NCI-H2196 treated with DMSO at 0.1 percent for 48 hours (cell line): ENCODE data around the gene TBC1D2.
"Not testable (repeated sequence)": the region's sequence is repeated elsewhere in the genome, so short reads cannot be mapped to it uniquely, and the experiment has no call there.

Experiments used
- DNase-seq: peaks from one replicate; lab custom pipeline; 2025; ENCODE audit not compliant: unreplicated experiment; lab: John Stamatoyannopoulos, UW

Gene TBC1D2

GRCh38 chr9:98255578-98256296 lies at the start of gene TBC1D2:
TSS of gene TBC1D2 (minus strand) at chr9:98255649. CDS start at chr9:98255541, 108 bp downstream.
- peak; percentile 89 for DNase-seq

- no peak for DNase-seq
Observed at GRCh38 chr9:98304381-98304780, 48.9 kb upstream of the TBC1D2 start.

GRCh38 chr9:98303633-98304125 lies 48.2 kb upstream of the TBC1D2 start:
- DNase-seq: no peak

- DNase-seq: no peak
Observed at GRCh38 chr9:98302938-98303632, 47.6 kb upstream of the TBC1D2 start.

- no peak for DNase-seq
Observed at GRCh38 chr9:98302150-98302549, 46.7 kb upstream of the TBC1D2 start.

GRCh38 chr9:98300611-98301010 lies 45.2 kb upstream of the TBC1D2 start:
- no peak for DNase-seq

GRCh38 chr9:98298476-98298875 lies 43.0 kb upstream of the TBC1D2 start:
- no peak for DNase-seq

GRCh38 chr9:98295824-98296223 lies 40.4 kb upstream of the TBC1D2 start:
- no peak for DNase-seq

GRCh38 chr9:98291820-98292219 lies 36.4 kb upstream of the TBC1D2 start:
- no peak for DNase-seq

GRCh38 chr9:98290411-98290810 lies 35.0 kb upstream of the TBC1D2 start:
- DNase-seq: no peak

- DNase-seq: no peak
Observed at GRCh38 chr9:98289614-98290201, 34.3 kb upstream of the TBC1D2 start.

GRCh38 chr9:98288881-98289280 lies 33.4 kb upstream of the TBC1D2 start:
- DNase-seq: no peak

GRCh38 chr9:98287384-98287783 lies 31.9 kb upstream of the TBC1D2 start:
- no peak for DNase-seq

- no peak for DNase-seq
Observed at GRCh38 chr9:98285446-98285845, 30.0 kb upstream of the TBC1D2 start.

- DNase-seq: no peak
Observed at GRCh38 chr9:98284754-98285153, 29.3 kb upstream of the TBC1D2 start.

GRCh38 chr9:98283143-98283542 lies 27.7 kb upstream of the TBC1D2 start:
- not testable (repeated sequence) for DNase-seq

- no peak for DNase-seq
Observed at GRCh38 chr9:98281281-98281680, 25.8 kb upstream of the TBC1D2 start.

GRCh38 chr9:98280574-98280973 lies 25.1 kb upstream of the TBC1D2 start:
- no peak for DNase-seq

GRCh38 chr9:98280162-98280561 lies 24.7 kb upstream of the TBC1D2 start:
- no peak for DNase-seq

- DNase-seq: no peak
Observed at GRCh38 chr9:98276907-98277469, 21.5 kb upstream of the TBC1D2 start.

- DNase-seq: no peak
Observed at GRCh38 chr9:98275159-98275558, 19.7 kb upstream of the TBC1D2 start.

GRCh38 chr9:98272083-98272482 lies 16.6 kb upstream of the TBC1D2 start:
- no peak for DNase-seq
